COLO668 (cell line): ENCODE results near the gene ILDR1.
A peak's percentile ranks its signal among the peaks of the same experiment; 100 is the strongest.

Experiments
- DNase-seq: peaks from one replicate; lab custom pipeline; 2025; ENCODE audit not compliant: unreplicated experiment; lab: John Stamatoyannopoulos, UW

ILDR1 gene

DNA sequence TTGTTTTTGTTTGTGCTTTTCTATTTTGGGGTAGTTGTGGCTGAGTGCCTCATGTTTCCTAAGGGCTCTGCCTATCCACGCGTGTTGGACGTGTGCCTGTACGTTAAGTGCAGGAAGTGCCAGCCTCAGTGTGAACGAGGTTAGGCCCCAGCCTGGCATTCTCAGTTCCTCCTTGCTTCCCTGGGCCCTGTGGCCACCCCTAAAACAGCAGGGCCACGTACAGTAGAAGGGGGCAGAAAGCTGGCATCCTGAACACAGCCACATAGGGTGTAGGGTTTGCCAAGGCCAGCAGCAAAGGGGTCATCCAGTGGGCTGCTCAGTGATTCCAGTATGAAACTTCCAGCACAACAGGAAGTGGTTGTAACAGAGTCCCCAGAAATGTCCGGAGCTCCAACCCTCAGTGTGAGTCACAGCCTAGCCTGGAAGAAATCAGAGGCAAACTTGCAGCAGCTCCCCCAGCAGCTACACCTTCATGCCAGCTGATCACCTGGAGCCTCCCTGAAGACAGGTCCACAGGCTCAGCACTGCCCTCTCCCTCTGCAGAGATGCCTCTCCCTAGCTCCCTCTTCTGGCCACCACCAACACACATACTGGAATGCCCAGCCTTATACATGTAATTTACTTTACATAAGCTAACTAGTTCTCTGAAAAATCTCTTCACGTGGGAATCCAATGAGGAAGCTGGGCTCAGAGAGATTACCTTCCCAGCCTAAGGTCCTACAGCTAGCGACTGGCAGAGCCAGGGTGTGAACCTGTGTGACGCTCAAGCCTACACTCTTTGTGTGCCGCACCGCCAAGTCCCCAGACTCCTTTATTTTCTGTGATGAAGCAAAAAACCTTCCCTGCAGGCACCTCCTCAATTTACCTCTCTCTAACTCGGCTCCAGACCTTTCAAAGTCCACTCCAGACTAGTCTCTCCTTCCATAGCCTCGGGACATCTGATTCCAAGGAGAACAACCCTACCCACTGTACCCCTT is 26.6 kb downstream of the ILDR1 start:
- peak; percentile 29 for DNase-seq

DNA sequence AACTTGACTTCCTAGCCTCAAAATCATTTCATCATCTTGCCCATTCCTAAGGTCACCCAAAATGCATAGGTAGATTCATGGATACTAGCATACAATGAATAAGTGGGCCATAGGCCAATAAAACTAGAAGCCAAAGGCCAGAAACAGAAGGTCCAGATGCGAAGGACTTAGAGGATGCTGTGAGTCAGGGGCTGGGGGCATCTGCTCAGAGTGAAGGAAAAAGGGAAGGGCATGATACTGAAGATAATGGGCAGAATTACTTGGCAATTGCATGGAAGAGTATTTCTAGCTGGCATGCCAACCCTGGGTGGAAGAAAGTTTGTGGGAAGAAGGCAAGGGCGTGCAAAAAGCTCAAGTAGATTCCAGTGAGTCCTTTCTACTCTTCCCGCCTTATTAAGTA is 27.5 kb downstream of the ILDR1 start:
- DNase-seq, result no peak

DNA sequence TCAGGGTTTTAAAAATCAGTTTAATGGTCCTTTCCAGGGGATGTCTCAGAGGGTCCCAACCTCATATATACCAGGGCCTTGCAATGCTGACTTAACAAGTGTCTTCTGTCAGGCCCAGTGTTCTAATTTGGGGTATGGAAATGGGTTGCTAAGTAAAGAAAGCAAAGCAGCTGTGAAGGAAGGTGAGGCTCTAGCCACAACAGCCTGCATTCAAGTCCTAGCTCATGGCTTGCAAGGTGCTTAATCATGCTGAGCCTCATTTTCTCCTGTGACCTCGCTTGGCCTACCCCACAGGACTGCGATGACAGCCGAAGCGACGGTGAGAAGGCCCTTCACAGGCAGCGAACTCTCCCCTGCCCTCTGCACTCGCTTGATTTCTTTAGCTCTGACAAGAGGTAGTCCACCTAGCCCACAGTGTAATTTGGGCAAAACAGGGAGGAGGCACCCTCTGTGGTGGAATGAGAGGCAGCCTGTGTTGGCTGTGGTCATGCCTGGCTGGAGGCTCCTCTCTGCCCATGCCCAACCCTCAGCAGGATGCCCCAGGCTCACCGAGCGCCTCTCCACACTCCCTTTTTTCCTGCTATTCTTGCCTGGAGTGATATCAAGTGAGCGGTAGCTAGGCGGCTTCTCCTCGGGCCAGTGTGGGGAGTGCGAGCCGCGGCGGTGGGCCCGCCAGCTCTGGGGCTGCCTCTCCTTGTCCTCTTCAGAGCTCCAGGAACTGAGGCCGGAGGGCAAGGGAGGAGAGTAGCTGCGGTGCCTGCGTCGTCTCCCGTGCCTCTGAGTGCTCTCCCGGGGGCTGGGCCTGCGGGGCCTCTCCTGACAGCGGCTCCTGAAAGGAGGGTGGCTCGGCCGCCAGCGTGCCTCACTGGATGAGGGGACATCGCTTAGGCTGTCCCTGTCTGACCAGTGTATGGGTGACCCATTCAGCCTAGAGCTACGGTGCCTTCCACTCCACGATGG is 29.2 kb downstream of the ILDR1 start:
- DNase-seq, result no peak

DNA sequence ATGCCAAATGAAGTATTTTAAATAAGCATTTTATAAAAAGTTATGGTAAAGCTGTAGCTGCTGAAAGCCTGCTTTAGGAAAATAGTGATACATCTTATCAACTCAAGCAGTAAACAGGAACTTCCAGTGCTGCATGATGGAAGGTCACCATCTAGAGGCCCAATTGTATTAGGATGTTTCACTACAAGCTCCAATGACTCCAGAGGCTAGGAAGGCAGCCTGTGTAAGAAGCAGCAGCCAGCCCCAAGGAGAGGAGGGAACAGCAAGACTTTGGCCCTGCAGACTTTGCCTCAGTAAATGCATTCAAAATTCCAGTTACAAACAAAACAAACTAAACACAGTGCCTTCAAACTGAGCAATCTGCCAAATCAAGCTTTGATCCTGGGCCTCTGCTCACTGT is 32.1 kb downstream of the ILDR1 start:
- DNase-seq, result no peak

DNA sequence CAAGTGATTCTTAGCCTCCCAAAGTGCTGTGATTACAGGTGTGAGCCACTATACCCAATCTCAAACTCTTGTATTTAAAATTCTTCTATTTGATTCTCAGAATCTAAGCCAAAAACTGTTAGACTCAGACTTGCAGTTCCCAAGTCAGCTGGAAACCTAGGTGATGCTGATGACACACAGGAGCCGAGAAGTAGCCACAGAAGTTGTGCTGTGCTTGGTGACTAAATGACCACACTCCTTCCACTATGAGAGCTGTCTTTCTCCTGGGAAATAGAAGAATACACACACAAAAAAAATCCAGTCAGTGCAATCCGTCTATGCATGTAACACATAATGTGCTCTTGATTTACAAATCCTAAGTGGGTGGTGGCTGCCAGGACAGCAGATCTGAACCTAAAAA is 33.9 kb downstream of the ILDR1 start:
- DNase-seq, result no peak

DNA sequence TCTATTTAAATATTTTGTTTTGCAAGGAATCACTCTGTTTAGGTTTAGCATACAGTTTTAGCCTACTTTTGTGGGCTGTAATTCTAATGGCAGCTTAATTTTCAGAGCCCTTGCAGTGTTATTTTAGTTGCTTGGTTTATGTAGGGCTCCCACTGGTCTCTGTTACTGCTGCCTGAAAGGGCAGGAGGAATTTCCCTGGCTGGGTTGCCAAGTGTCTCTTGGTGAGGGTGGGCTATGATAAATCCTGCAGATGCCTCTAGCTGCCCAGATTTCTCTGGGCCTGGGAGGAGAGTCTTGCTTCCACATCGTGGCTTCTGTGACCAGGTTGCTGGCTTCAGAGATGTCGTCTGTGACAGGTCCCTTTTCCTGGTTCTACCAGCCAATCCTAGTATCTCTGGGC is 36.2 kb downstream of the ILDR1 start:
- DNase-seq, result no peak

DNA sequence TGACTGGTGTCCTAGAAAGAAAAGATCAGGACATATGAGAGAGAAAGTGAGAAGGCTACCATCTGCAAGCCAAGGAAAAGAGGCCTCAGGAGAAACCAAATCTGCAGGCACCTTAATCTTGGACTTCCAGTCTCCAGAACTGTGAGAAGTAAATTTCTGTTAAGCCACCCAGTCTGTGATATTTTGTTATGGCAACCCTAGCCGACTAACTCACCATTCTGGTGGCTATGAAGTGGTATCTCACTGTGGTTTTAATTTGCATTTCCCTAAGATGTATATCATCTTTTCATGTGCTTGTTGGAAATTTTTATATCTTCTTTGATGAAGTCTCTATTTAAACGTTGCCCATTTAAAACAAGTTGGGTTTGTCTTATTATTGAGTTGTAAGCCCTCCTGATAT is 40.6 kb downstream of the ILDR1 start:
- DNase-seq, result no peak

DNA sequence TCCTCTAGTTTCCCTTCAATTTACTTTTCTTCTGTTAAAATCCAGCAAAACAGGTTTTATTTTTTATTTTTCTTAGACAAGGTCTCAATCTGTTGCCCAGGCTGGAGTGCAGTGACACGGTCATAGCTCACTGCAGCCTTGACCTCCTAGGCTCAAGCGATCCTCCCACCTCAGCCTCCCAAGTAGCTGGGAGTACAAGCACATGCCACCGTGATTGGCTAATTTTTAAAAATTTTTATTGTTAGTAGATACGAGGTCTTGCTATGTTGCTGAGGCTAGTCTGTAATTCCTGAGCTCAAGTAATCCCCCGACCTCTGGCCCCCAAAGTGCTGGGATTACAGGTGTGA is 41.6 kb downstream of the ILDR1 start:
- no peak for DNase-seq

DNA sequence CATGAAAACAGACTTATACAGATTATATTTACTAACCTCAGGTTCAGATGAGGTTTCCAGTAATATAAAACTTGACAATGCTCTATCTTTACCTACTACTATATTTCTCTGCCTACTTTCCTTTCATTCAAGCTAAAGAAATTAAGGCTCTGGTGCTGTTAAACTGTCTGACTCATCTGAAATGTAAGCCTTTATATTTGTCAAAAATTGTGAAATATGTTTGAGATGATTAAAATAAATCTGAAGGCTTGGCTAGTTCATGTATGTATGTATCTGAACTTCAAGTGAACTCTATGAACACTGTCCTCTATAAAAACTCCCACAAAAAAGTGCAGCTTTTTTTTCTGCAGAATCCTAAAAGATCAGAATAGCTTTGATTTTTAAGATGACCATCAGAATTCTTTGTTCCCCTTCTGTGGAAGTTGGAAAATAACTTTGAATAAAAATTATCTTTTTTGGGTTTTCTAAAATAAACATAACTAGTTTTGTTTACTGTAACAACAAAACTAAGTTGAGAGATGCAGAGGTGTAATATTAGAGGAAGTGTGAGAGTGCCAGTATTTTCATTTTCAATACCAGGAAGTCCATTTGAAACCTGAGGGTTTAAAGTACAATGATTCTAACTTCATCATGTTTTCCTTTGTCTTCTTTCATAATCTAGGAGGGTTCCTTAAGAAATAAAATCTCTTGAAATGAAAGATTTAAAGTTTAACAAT is 42.2 kb downstream of the ILDR1 start:
- no peak for DNase-seq

DNA sequence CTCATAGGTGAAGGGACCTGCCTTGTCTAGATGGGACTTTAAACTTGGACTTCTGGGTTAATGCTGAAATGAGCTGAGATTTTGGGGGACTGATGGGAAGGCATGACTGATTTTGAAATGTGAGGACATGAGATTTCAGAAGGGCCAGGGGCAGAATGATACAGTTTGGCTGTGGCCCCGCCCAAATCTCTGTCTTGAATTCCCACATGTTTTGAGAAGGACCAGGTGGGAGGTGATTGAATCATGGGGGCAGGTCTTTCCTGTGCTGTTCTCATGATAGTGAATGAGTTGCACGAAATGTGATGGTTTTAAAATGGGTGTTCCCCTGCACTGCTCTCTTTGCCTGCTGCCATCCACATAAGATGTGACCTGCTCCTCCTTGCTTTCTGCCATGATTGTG is 42.8 kb downstream of the ILDR1 start:
- DNase-seq, result no peak

DNA sequence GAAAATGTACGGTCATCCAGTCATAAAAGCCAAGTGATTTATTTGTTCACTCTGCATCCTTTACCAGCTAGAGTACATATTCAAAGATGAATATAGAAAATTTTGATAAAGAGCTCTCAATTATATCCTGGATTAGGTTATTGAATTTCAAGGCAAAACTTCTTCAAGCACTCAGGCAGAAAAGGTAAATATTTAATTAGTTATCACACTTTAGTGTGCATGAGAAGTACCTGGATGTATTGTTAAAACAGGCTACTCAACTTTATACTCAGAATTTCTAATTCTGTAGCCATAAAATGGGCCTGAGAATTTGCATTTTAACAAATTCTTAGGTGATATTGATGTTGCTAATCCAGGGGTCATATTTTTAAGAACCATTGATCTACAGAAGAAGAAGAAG is 45.3 kb downstream of the ILDR1 start:
- DNase-seq, result no peak

DNA sequence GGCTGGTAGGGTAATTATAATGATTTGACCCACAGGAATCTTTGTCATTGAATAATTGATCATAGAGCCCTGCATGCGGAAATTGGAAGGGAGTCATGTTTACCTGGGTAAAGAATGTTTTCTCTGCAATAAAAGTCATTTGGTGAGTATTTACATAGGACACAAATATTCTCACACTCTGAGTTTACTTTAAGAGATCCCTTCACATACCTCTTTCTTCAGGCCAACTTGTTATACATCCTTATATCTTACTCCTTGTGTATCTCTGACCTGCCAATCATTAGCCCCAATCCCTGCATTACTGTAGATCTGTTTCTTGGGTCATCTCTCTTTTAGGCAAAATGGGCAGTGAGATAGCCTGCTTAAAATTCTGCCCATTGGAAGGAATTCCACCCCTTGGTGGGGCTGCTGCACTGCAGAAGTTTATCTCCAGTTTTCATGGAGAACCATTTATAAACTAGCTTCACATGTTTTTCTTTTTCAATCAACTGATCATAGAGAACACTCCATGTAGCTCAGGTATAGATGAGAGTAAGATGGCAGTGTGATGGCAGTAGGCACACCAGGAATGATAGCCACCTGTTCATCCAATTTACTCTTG is 46.2 kb downstream of the ILDR1 start:
- no peak for DNase-seq

DNA sequence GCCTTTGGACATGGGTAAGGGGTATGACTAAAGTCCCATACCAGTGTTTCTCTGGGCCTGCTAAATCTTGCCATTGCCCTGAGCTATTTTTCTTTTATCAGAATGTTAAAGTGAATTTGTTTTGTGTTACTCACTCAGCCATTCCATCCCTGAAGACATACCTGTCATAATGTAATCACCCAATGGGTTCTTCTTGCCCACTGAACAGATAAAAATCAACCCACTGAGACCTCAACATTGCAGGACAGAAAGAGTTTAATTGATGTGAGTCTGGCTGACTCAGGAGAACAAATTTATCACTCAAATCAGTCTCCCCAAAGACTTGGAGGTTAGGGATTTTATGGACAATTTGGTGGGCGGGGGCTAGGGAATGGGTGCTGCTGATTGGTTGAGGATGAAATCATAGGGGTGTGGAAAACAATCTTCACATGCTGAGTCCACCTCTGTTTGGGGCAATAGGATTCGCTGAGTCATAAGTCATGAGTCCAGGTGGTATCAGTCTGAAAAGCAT is 47.4 kb downstream of the ILDR1 start:
- no peak for DNase-seq

DNA sequence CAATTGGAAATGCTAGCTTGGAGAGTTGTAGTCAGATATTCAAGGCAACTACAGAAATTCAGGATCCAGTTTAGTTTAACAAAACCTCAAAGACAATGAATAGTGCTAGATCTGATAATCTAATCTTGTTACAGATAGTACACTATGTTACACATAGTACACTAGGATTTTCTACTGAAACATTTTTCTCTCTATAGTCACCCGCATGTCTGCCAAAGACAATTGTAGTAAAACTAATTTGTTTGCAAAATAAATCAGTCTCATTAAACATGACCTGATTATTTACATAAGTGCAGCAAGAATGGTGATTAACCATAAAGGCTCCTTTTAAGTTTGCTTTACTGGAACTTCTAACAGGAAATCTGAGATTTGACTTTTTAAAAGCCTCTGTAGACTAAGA is 52.0 kb downstream of the ILDR1 start:
- DNase-seq, result no peak

DNA sequence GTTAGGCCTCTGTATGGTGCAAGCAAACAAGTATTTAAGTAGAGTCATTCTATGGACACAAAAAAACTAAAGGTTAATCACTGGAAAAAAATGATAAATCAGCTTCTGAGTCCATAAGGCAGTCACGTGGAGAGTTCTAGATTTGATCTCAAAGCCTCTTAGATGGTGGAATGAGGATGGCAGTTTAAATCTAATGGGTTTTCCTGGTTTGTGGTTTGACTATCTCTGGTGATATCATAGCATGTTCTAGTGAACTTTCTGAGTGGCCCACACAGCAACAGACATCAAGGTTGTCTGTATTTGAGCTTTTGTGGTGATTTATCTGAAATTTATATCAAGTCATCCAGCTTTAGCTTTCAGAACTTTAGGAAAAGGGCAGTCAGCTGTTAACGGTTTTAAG is 52.4 kb downstream of the ILDR1 start:
- DNase-seq, result no peak

DNA sequence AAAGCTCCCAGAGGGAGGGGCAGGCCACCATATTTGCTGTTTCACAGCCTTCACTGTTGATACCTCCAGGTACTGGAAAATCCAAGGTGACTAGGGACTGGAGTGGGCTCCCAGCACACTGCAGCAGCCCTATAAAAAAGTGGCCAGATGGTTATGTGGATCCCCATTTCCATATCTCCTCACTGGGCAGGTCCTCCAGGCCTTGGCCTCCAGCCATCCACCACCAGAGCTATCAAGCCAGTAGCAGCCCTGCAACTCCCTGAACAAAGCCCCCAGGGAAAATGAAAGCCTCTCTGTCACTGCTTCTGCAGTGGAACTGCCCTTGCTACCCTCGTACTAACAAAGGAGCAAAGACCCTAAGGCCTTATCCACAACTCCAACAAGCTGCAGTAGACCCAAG is 58.4 kb downstream of the ILDR1 start:
- DNase-seq, result no peak

DNA sequence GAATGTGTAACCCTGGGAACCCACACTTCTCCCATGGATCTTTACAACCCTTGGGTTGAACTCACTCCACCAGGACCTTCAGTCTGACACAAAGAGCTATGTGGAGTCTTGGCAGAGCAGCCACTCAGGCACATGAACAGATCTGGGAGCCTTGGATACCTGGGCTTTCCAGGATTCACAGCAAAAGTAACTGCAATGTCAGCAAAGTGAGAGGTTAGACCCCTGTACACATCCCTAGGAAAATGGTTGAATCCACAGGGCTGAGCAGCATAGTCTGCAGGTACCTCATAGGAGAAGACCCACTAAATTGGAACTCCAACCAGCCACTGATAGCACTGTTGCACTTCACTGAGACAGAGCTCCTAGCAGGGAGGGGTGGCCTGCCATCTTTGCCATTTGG is 59.6 kb downstream of the ILDR1 start:
- DNase-seq, result no peak

DNA sequence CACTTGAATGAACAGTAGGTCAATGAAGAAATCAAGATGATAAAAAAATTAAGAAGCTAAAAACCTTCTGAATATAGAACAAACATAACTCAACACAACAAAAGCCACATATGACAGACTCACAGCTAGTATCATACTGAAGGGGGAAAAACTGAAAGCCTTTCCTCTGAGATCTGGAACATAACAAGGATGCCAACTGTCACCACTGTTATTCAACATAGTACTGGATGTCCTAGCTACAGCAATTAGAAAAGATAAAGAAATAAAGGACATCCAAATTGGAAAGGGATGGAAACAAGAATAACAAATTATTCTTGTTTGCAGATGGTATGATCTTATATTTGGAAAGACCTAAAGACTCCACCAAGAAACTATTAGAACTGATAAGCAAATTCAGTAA is 60.8 kb downstream of the ILDR1 start:
- no peak for DNase-seq

DNA sequence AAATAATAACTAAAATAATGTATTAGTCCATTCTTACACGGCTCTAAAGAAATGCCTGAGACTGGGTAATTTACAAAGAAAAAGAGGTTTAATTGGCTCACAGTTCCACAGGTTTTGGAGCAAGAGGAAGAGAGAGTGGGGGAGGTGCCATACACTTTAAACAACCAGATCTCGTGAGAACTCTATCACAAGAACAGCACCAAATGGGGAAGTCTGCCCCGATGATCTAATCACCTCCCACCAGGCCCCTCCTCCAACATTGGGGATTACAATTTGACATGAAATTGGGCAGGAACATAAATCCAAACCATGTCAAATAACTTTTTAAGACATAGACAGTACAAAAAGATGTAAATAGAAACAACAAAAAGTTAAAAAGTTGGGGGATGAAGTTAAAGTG is 63.2 kb downstream of the ILDR1 start:
- DNase-seq, result no peak

DNA sequence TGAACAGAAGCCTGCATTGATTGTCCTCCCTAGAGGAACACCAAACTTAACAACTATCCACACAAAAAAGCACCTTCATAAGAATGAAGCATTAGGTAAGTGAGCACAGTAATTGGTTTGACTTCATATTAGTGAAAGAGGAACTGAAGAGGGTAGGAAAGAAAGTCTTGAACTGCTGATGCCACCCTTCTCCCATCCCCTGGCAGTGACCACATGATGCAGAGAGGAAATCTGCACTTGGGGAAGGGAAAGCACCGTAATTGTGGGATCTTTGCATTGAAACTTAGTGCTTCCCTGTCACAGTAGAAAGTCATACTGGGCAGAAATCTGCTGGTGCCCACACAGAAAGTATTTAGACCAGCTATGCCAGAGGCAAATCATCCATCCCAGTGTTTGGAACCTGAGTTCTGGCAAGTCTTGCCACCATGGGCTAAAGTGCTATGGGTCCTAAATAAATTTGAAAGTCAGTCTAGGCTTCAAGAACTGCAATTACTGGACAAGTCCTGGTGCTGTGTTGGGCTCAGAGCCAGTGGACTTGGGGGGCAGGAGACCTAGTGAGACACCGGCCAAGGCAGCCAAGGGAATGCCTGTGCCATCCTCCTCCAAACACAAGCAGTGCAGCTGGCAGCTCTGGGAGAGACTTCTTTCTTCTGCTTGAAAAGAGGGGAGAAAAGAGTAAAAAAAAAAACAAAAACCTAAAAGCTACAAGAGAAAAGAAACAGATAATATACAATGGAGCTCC is 64.2 kb downstream of the ILDR1 start:
- DNase-seq, result no peak
